HG03571 (cell line): ENCODE measurements around the gene BLCAP.

Experiments used
- ATAC-seq: cut with Tn5 transposase; IDR thresholded peaks from one replicate; pipeline ENCODE4 v1.9.1; 2021; ENCODE audit not compliant: unreplicated experiment

The BLCAP gene

GRCh38 chr20:37530696-37531095, 3.0 kb upstream of the BLCAP start:
- ATAC-seq: no peak

DNA sequence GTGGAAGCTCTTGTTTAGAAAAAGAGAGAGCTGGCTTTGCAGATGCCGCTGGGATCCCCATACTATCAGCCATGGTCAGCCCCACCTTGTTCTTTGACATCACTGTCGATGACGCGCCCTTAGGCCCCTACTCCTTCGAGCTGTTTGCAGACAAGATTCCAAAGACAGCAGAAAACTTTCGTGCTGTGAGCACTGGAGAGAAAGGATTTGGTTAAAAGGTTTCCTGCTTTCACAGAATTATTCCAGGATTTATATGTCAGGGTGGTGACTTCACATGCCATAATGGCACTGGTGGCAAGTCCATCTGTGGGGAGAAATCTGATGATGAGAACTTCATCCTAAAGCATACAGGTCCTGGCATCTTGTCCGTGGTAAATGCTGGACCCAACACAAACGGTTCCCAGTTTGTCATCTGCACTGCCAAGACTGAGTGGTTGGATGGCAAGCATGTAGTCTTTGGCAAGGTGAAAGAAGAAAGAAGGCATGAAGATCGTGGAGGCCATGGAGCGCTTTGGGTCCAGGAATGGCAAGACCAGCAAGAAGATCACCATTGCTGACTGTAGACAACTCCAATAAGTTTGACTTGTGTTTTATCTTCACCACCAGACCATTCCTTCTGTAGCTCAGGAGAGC, 2.4 kb upstream of the BLCAP start:
- no peak for ATAC-seq

GRCh38 chr20:37529214-37529967, 1.7 kb upstream of the BLCAP start:
- ATAC-seq: no peak

DNA sequence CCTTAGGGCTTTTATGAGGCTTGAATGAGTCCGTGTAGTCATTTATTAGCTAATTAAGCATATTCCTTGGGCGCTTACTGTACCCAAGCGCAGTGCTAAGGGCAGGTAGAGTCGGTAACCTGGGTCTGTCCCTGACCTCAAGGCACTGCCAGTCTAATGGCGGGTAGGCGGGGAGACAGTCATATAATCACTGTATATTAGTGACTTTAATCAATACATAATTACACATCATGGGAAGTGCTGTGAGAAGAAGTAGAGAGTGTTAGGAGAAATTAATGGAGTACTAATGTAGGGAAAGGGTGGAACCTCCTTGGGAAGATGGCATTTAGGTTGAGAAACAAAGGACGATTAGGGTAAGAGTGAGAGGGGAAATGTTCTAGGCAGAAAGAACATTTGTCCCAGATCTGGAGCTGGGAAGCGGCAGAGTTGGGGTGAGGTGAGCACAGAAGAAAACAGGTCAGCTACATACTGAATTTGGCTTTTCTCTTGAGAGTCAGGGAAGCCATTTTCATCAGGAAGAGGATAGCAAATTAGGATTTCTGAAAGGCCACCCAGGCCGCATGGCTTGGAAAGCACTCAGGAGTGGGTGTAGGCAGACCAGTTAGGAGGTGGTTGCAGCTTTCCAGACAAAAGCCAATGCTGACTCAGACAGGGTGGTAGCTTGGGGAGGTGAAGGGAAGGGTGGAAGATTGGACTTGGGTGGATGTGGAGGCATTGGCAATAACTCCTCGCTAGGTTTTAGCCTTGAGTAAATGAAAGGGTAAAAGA, 954 bp upstream of the BLCAP start:
- ATAC-seq: no peak

- no peak for ATAC-seq
These were observed 638 bp downstream of the BLCAP start for GRCh38 chr20:37526839-37527637.

GRCh38 chr20:37526238-37526838, 1.3 kb downstream of the BLCAP start:
- no peak for ATAC-seq

GRCh38 chr20:37525810-37526209, 1.9 kb downstream of the BLCAP start:
- ATAC-seq: no peak

DNA sequence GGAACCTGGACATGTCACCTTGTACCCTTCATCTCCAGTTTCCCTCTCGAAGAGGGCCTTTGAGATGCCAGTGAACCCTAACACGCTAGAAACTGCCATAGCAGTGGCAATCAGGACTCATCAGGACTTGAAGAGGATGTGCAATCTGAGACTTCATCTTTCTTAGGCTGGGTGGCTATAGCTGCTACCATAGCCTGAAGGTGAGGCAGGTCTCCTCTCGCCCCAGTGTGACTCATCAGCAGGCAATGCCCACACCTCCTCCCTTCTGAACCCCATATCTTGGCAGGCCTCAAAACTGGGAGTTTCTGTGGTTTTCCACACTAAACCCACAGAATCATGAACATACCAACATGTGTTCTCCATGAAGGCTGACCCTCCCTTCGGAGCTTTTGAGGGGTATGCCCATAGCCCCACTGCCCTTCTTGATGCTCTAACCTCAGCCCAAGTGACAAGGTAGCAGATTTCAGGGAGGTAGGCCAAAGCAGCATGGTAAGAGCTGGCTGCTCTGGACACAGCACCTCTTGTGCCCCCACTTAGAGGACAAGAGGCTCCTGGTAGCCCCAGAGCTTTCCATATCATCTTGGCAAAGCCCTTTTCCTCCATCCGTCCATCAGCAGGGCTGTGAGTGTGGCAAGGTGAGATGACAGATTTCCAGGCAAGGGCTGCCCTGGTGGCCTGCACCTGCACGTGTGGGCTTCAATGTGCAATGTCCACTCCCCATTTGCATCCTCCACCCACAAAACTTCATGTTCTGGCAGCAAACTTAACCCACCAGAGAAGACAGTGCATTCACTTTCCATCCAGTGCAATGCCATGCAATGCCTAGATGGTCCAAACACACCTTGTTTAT, 2.6 kb downstream of the BLCAP start:
- no peak for ATAC-seq

- no peak for ATAC-seq
These were observed 3.6 kb downstream of the BLCAP start for GRCh38 chr20:37523911-37524700.

- ATAC-seq: no peak
These were observed 4.7 kb downstream of the BLCAP start for GRCh38 chr20:37523012-37523391.

- ATAC-seq: no peak
These were observed 5.2 kb downstream of the BLCAP start for GRCh38 chr20:37522260-37523011.

GRCh38 chr20:37521061-37521771, 6.5 kb downstream of the BLCAP start, which contains the start of gene NNAT:
Gene NNAT, plus strand, starts transcription at chr20:37521250. Its CDS starts 82 bp downstream, at chr20:37521332.
- ATAC-seq: no peak

- no peak for ATAC-seq
These were observed 7.2 kb downstream of the BLCAP start for GRCh38 chr20:37520419-37520955.

- ATAC-seq: no peak
These were observed 7.9 kb downstream of the BLCAP start for GRCh38 chr20:37519508-37520418.

DNA sequence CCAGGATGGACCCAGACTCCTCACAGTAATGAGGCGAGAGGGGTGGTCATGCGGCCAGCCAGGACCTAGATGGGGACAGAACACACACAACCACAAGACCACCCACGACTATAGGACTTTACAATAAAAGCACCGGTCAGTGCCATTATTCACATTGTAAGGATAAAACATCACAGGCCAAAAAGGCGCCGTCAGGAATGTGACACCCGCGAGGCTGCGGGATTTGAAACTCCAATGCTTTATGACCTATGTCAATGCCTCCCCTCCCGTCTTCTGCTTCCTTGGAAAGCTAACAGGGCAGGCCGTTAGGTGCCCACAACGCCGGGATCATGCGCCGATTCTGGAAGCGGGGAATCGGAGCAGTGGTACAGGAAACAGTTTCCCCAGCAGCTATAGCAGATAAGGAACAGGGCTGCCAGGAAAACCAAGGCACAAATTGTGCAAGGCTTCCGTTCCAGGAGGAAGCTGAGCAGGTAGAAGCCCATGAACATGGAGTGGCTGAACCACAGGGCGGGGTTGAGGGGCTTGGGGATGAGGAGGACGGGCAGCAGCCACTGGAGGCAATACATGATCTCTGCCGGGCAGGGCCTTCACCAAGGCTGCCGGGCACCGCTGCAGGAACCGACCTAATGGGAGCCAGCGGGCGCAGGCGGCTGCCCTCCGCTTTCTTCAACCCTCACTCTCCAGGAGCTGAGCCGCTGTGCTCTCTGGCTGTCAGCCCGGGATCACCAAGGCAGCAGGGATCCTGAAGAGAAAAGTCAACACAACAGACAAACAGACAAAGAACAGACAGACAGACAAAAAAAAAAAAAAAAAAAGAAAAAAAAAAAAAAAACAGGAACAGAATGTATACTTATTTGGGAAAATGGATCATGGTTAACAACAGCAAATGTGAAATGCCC, 8.8 kb downstream of the BLCAP start:
- no peak for ATAC-seq
